Measurements from ENCODE around the gene KEAP1. TPM values are rescaled to one million over a fixed set of nuclear protein-coding genes. Genes with fewer than 3 reads are reported as not detected.
A peak's percentile ranks its signal among the peaks of the same experiment; 100 is the strongest.
"Not testable (repeated sequence)": the region's sequence is repeated elsewhere in the genome, so short reads cannot be mapped to it uniquely, and the experiment has no call there.

KEAP1 gene
- 98.3 and 114 TPM in 2 replicates for total RNA-seq (2014; rRNA removed; shearing (Covaris generic); ENCODE audit: low replicate concordance)

DNA sequence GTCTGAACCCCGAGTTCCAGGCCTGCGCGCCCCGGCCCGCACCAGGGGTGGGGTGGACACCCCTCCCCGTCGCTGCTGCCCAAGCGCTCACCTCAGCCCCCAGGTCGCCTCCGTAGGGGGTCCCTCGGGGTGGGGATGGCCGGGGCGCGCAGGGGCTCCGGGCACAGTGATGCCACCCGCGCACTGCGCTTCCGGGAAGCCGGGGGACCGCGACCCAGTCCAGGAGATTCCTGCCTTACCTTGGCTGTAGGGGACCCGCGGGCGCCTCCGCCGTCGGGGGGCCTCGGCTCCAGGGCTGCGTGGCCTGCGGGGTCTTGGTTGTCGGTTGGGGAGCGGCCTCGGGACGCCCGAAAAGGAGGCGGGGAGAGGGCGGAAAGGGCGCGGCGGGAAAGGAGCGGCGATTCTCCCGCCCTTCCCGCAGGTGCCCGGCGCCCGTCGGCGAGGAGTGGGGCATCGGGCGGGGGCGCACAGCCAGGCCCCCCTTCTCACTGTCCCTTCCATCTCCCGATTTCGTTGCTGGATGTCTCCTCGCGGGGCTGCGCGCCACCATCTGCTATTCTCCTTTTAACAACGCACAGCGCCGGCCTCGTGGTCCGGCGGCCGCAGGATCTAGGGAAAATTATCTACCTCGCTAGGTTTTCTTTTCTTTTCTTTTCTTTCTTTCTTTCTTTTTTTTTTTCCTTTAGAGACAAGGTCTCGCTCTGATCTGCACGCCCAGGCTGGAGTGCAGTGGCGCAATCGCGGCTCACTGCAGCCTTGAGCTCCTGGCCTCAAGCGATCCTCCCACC, at the start of gene KEAP1:
KEAP1 (minus strand) TSS at position 355 of the 788 bp plus-strand sequence. CDS start 3,323 bp downstream, outside the sequence.
- in situ Hi-C loops (cut with HindIII; ENCODE audit: low pct_unique_long_range_greater_than_20kb, low sequenced_read_pairs): no loop called here
- DNase-seq (ENCODE audit: low read depth): peak; percentile 46

DNA sequence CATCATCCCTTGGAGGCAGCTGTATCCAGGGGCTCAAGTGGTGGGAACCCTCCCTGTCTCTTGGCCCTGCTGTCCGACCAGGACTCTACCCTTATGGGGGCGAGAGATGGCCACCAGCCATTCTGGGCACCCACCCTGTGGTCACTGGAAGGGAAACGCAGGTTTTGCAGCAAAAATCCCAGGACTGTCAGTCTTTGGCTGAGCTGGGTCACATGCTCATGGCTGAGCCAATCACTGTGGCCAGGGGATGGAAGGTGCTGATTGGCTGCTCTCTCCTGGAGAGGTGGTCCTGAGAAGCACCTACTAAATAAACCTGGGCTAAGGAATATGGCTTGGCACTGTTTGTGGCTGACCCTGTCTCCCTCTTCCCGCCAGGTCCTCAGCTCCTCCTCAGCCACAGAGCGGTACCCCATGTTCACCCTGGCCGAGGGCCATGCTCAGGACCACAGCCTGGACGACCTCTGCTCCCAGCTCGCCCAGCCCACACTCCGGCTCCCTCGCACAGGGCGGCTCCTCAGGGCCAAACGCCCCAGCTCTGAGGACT, 49.4 kb upstream of the KEAP1 start:
- no peak for DNase-seq (ENCODE audit: low read depth)
- in situ Hi-C loops (cut with HindIII; ENCODE audit: low pct_unique_long_range_greater_than_20kb, low sequenced_read_pairs): no loop called here

- in situ Hi-C loops (cut with HindIII; ENCODE audit: low pct_unique_long_range_greater_than_20kb, low sequenced_read_pairs): no loop called here
- no peak for DNase-seq (ENCODE audit: low read depth)
Measured at GRCh38 chr19:10551698-10552301, 48.6 kb upstream of the KEAP1 start.

DNA sequence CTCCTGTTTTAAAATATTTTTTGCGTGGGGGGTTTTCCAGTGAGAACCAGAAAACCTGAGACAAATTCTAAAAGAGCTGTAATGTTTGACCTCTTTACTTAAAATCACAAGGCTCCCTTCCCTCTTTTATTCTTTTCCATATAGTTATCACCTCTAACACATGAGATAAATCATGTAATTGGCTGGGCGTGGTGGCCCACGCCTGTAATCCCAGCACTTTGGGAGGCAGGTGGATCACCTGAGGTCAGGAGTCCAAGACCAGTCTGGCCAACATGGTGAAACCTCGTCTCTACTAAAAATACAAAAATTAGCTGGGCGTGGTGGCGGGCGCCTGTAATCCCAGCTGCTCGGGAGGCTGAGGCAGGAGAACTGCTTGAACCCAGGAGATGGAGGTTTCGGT, 47.9 kb upstream of the KEAP1 start:
- in situ Hi-C loops (cut with HindIII; ENCODE audit: low pct_unique_long_range_greater_than_20kb, low sequenced_read_pairs); DNase-seq (ENCODE audit: low read depth): not testable (repeated sequence)

GRCh38 chr19:10550336-10550735, 47.2 kb upstream of the KEAP1 start:
- in situ Hi-C loops (cut with HindIII; ENCODE audit: low pct_unique_long_range_greater_than_20kb, low sequenced_read_pairs): no loop called here
- DNase-seq (ENCODE audit: low read depth): no peak

DNA sequence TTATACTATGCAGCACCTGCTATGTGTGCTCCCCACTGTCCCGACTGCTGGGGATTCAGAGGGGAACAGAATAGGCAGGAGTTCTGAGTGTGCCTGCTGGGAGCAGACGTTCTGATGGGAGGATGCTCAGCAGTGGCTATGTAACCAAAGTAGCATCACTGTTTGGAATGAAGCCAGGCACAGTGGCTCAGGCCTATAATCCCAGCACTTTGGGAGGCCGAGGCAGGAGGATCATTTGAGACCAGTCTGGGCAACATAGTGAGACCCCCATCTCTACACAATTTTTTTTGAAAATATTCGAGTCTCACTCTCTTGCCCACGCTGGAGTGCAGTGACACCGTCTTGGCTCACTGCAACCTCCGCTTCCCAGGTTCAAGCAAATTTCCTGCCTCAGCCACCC, 46.6 kb upstream of the KEAP1 start:
- in situ Hi-C loops (cut with HindIII; ENCODE audit: low pct_unique_long_range_greater_than_20kb, low sequenced_read_pairs): no loop called here
- no peak for DNase-seq (ENCODE audit: low read depth)

DNA sequence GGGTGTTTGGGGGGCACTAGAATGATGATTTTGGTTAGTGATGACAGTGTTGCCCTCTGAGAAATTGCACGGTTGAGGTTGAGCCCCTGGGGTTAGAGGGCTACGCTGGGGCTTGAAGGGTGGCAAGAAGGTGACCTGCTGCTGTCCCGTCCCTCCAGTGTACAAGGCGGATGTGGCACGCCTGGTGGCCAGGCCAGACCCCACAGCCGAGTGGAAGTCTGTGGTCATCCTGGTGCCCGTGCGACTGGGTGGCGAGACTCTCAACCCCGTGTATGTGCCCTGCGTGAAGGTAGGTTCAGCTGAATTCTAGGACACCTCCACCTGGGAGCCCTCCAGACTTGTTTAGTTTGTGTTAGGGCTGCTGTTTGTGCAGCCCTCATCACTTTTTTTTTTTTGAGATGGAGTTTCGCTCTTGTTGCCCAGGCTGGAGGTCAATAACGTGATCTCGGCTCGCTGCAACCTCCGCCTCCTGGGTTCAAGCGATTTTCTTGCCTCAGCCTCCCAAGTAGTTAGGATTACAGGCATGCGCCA, 45.7 kb upstream of the KEAP1 start:
- DNase-seq (ENCODE audit: low read depth): no peak
- in situ Hi-C loops (cut with HindIII; ENCODE audit: low pct_unique_long_range_greater_than_20kb, low sequenced_read_pairs): no loop called here

GRCh38 chr19:10546817-10547216, 43.7 kb upstream of the KEAP1 start:
- no peak for DNase-seq (ENCODE audit: low read depth)
- in situ Hi-C loops (cut with HindIII; ENCODE audit: low pct_unique_long_range_greater_than_20kb, low sequenced_read_pairs): no loop called here

DNA sequence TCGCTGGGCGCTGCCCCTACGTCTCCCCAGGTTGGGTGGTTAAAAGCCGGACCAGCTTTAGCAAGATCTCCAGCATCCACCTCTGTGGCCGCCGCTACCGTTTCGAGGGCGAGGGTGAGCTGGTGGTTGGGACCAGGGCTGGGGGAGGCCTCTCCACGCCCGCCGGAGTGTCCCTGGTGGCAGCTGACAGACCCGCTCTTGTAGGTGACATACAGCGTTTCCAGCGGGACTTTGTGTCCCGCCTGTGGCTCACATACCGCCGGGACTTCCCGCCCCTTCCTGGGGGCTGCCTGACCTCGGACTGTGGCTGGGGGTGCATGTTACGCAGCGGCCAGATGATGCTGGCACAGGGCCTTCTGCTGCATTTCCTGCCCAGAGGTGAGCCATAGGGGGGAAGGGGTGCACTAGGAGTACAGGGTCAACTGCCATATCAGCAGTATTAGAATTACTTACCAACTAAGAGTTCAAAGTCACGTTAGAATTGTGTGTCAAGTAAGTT, 41.6 kb upstream of the KEAP1 start:
- in situ Hi-C loops (cut with HindIII; ENCODE audit: low pct_unique_long_range_greater_than_20kb, low sequenced_read_pairs): no loop called here
- no peak for DNase-seq (ENCODE audit: low read depth)

DNA sequence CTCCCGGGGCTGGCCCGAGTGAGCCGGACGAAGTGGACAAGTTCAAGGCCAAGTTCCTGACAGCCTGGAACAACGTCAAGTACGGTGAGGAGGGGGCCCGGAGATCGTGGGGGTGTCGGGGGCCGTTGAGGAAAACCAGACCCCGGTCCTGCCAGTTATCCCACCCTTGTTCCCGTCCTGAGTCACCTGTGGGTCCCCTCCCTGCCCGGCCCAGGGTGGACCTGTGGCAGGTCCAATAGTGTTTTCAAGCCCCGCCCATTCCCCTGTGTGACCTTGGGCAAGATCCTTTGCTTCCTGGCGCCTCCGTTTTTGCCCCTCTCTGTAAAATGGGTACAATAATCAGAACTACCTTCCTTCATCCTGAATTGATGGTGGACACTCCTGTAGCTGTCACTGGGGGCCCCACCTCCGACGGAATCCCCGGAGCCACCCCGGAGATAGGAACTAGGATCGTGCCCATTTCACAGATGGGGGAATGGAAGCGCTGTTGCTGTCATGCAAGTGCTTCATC, 41.1 kb upstream of the KEAP1 start:
- in situ Hi-C loops (cut with HindIII; ENCODE audit: low pct_unique_long_range_greater_than_20kb, low sequenced_read_pairs): no loop called here
- DNase-seq (ENCODE audit: low read depth): no peak

GRCh38 chr19:10543420-10544241, 40.5 kb upstream of the KEAP1 start, which contains the start of gene ATG4D:
Gene ATG4D, plus strand, starts transcription at chr19:10543904. Its CDS starts 187 bp downstream, at chr19:10544091.
- in situ Hi-C loops (cut with HindIII; ENCODE audit: low pct_unique_long_range_greater_than_20kb, low sequenced_read_pairs): no loop called here

GRCh38 chr19:10543059-10543419, 39.9 kb upstream of the KEAP1 start:
- DNase-seq (ENCODE audit: low read depth): no peak
- in situ Hi-C loops (cut with HindIII; ENCODE audit: low pct_unique_long_range_greater_than_20kb, low sequenced_read_pairs): no loop called here

More at GRCh38 chr19:10543420-10544241, 40.5 kb upstream of the KEAP1 start, which contains the start of gene ATG4D:
- peak; percentile 36 for DNase-seq (ENCODE audit: low read depth)

GRCh38 chr19:10539016-10539415, 35.9 kb upstream of the KEAP1 start:
- DNase-seq (ENCODE audit: low read depth); in situ Hi-C loops (cut with HindIII; ENCODE audit: low pct_unique_long_range_greater_than_20kb, low sequenced_read_pairs): not testable (repeated sequence)

- DNase-seq (ENCODE audit: low read depth): no peak
- in situ Hi-C loops (cut with HindIII; ENCODE audit: low pct_unique_long_range_greater_than_20kb, low sequenced_read_pairs): no loop called here
Measured at GRCh38 chr19:10538204-10538983, 35.2 kb upstream of the KEAP1 start.

DNA sequence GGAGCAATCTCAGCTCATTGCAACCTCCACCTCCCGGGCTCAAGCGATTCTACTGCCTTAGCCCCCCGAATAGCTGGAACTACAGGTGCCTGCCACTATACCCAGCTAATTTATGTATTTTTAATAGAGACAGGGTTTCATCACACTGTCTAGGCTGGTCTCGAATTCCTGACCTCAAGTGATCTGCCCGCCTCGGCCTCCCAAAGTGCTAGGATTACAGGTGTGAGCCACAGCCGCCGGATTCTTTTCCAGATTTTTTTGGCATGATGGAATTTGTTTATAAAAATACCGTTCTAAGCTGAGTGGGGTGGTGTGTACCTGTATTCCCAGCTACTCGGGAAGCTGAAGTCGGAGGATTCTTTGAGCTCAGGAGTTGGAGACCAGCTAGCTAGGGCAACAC, 34.5 kb upstream of the KEAP1 start:
- DNase-seq (ENCODE audit: low read depth): no peak
- in situ Hi-C loops (cut with HindIII; ENCODE audit: low pct_unique_long_range_greater_than_20kb, low sequenced_read_pairs): no loop called here

GRCh38 chr19:10535613-10536012, 32.5 kb upstream of the KEAP1 start:
- DNase-seq (ENCODE audit: low read depth): no peak
- in situ Hi-C loops (cut with HindIII; ENCODE audit: low pct_unique_long_range_greater_than_20kb, low sequenced_read_pairs): no loop called here

GRCh38 chr19:10533646-10534386, 30.7 kb upstream of the KEAP1 start:
- in situ Hi-C loops (cut with HindIII; ENCODE audit: low pct_unique_long_range_greater_than_20kb, low sequenced_read_pairs): no loop called here
- peak; percentile 75 for DNase-seq (ENCODE audit: low read depth)
